Measurements from ENCODE around the gene BHMT2.

DNA sequence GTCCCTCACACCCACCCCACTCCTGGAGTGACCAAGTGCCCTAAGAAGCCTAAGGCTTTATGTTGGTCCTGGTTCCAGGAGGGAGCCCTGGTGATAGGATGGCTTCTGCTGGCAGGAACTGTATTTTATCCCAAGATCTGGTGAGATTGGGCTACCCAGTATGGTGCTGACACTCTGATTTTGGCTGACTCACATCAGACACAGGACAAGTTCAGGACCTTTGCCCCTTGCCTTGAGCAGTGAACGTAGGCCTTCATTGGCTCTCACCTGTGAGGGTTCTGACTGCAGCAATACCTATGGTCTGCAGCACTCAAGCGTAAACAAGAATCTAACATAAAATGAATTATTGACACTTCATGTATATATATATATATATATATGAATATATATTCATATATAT lies 67.1 kb downstream of the BHMT2 start:
- TF ChIP-seq, protein P1, sequence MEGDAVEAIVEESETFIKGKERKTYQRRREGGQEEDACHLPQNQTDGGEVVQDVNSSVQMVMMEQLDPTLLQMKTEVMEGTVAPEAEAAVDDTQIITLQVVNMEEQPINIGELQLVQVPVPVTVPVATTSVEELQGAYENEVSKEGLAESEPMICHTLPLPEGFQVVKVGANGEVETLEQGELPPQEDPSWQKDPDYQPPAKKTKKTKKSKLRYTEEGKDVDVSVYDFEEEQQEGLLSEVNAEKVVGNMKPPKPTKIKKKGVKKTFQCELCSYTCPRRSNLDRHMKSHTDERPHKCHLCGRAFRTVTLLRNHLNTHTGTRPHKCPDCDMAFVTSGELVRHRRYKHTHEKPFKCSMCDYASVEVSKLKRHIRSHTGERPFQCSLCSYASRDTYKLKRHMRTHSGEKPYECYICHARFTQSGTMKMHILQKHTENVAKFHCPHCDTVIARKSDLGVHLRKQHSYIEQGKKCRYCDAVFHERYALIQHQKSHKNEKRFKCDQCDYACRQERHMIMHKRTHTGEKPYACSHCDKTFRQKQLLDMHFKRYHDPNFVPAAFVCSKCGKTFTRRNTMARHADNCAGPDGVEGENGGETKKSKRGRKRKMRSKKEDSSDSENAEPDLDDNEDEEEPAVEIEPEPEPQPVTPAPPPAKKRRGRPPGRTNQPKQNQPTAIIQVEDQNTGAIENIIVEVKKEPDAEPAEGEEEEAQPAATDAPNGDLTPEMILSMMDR (IDR thresholded peaks at IDR 0.05): no peak
- no peak for TF ChIP-seq POLR2A (IDR thresholded peaks at IDR 0.05)

Data from Peyer's patch (tissue), 4 donors.